Astrocyte (in vitro differentiated cells and primary cell): ENCODE measurements around the gene DDAH1. TPM values are rescaled to one million over a fixed set of nuclear protein-coding genes. Genes with fewer than 3 reads are reported as not detected.

Experiments
- DNase-seq: peaks from one replicate; pipeline ENCODE4 v3.0.0-alpha.2; 2010; ENCODE audit warnings: low read depth
- FAIRE-seq: peaks from 2 replicates; lab custom pipeline; 2011; peaks lifted over from hg19 to GRCh38; lab: Jason Lieb, UNC
- H2AFZ ChIP-seq: 2 replicates; pipeline ENCODE4 v1.6.0; 2012; ENCODE audit warnings: low read depth, low read length, inconsistent platforms
- H3K27ac ChIP-seq: 2 replicates; pipeline ENCODE4 v1.5.1; 2011; ENCODE audit warnings: low read depth, low read length, inconsistent platforms
- H3K27me3 ChIP-seq: 2 replicates; pipeline ENCODE4 v1.6.0; 2011; ENCODE audit warnings: low read length, inconsistent platforms; ENCODE audit not compliant: insufficient read depth
- H3K36me3 ChIP-seq: 2 replicates; pipeline ENCODE4 v1.5.1; 2011; ENCODE audit warnings: low read length, inconsistent platforms; ENCODE audit not compliant: insufficient read depth
- H3K4me1 ChIP-seq: 2 replicates; pipeline ENCODE4 v1.5.1; 2011; ENCODE audit warnings: low read length, inconsistent platforms; ENCODE audit not compliant: insufficient read depth
- H3K4me2 ChIP-seq: 2 replicates; pipeline ENCODE4 v1.6.0; 2012; ENCODE audit warnings: low read length, inconsistent platforms
- H3K4me3 ChIP-seq: 2 replicates; pipeline ENCODE4 v1.5.1; 2011; ENCODE audit warnings: low read depth, mild to moderate bottlenecking, low read length, inconsistent platforms; ENCODE audit not compliant: insufficient read depth
- H3K79me2 ChIP-seq: 2 replicates; pipeline ENCODE4 v1.6.0; 2012; ENCODE audit warnings: mild to moderate bottlenecking, low read length, inconsistent platforms; ENCODE audit not compliant: insufficient read depth
- H3K9ac ChIP-seq: 2 replicates; pipeline ENCODE4 v1.6.0; 2012; ENCODE audit warnings: mild to moderate bottlenecking, low read length, inconsistent platforms
- H3K9me3 ChIP-seq: 2 replicates; pipeline ENCODE4 v1.5.1; 2012; ENCODE audit warnings: low read depth, mild to moderate bottlenecking, low read length, inconsistent platforms; ENCODE audit not compliant: insufficient read depth
- H4K20me1 ChIP-seq: 2 replicates; pipeline ENCODE4 v1.6.0; 2012; ENCODE audit warnings: low read length, inconsistent platforms; ENCODE audit not compliant: insufficient read depth
- H3K27ac Mint-ChIP-seq: one replicate; pipeline ENCODE4 v1.8.0; 2021; ENCODE audit warnings: mild to moderate bottlenecking, mixed read lengths; ENCODE audit not compliant: unreplicated experiment
- H3K27me3 Mint-ChIP-seq: one replicate; pipeline ENCODE4 v1.8.0; 2021; ENCODE audit warnings: low read depth, mixed read lengths; ENCODE audit not compliant: unreplicated experiment
- H3K36me3 Mint-ChIP-seq: one replicate; pipeline ENCODE4 v1.8.0; 2021; ENCODE audit warnings: low read depth, mixed read lengths; ENCODE audit not compliant: unreplicated experiment
- H3K4me1 Mint-ChIP-seq: one replicate; pipeline ENCODE4 v1.8.0; 2021; ENCODE audit warnings: low read depth, mixed read lengths; ENCODE audit not compliant: unreplicated experiment
- H3K4me3 Mint-ChIP-seq: one replicate; pipeline ENCODE4 v1.8.0; 2021; ENCODE audit warnings: mild to moderate bottlenecking, moderate library complexity, mixed read lengths; ENCODE audit not compliant: unreplicated experiment
- H3K9me3 Mint-ChIP-seq: one replicate; pipeline ENCODE4 v1.8.0; 2021; ENCODE audit warnings: mild to moderate bottlenecking, mixed read lengths; ENCODE audit not compliant: unreplicated experiment
- CTCF ChIP-seq: IDR thresholded peaks from 2 replicates; pipeline ENCODE4 v1.5.1; 2011; ENCODE audit warnings: low read depth, mild to moderate bottlenecking, inconsistent platforms, low read length, moderate library complexity; ENCODE audit not compliant: insufficient read depth
- EZH2 ChIP-seq: IDR thresholded peaks from 2 replicates; pipeline ENCODE4 v1.6.1; 2012; ENCODE audit warnings: mild to moderate bottlenecking, low read length, inconsistent platforms; ENCODE audit not compliant: insufficient read depth
- total RNA-seq: library from RNA; stranded (reverse); gene quantifications from 2 replicates; pipeline ENCODE4 v1.2.1, GENCODE V29; 2021

Gene DDAH1
- total RNA-seq, 1 donor from 2014 or later = 112 TPM

DNA sequence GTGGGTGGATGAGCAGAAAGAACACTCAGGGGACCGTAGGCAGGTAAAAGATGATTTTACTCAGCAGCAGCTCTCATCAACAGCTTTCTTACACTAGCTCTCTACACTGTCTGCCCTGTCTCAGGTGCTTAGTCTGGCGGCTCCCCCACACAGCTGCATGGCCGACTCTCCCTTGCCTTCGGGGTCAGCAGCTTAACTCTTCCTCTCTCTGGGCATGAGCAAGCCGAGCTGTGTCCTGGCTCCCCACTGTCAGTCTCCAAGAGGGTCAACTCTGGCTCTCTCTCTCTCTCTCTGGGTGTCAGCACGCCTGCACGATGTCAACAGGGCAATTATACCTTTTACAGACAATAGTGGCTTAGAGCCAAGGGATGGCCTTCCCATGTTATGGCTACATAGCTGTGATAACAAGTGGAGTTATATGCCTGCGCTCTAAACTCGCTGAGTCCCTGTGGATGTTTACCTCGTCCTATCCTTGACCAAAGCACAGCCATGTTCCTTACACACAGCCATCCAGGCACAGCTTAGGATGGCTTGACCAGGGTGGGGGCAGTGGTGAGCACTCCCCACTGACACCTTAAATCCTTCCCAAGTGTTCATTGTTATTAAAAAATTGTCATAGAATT lies 185.4 kb downstream of the DDAH1 start:
- DNase-seq (no peak), FAIRE-seq (no peak)
- TF ChIP-seq CTCF = no peak
- no peak for TF ChIP-seq EZH2
- Histone ChIP-seq H3K4me3 (peak overlapping the region; percentile 36), H3K27me3 (no peaks in the 10 kb centered on the region), H4K20me1 (peaks cover 9% of the 10 kb centered on the region), H3K4me2 (peak overlapping the region; percentile 82), H3K27ac (peak overlapping the region; percentile 72), H3K36me3 (no peaks in the 10 kb centered on the region), H3K9ac (peak overlapping the region; percentile 63), H3K4me1 (peaks cover 23% of the 10 kb centered on the region), H3K9me3 (no peaks in the 10 kb centered on the region), H3K79me2 (peaks cover 17% of the 10 kb centered on the region), H2AFZ (peak overlapping the region; percentile 42)
- Mint-ChIP-seq H3K4me3 (no peak overlapping the region), H3K36me3 (no peaks in the 10 kb centered on the region), H3K4me1 (peaks cover 15% of the 10 kb centered on the region), H3K27me3 (no peaks in the 10 kb centered on the region), H3K27ac (peak overlapping the region; percentile 42), H3K9me3 (peaks cover 2% of the 10 kb centered on the region)

DNA sequence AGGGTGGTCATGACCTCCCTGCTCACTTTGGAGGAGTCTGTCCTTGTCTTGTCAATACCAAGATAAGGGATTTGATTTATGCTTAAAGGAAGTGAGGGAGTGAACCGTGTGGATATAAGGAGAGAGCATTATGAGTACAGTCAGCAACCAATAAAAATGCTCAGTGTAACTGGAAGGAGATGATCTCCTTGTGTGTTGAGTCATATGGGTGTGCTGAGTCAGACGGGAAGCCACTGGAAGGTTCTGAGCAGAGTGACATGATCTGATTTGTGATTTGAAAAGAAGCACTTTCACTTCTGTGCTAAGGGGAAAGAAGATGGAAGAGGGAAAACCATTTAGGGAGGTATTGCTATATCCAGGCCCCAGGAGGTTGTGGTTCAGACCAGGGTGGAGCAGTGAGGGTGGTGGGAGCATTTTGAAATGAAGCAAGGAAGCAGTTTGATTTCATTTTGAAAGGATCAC lies 186.1 kb downstream of the DDAH1 start:
- Mint-ChIP-seq H3K36me3 (no peaks in the 10 kb centered on the region), H3K9me3 (peaks cover 2% of the 10 kb centered on the region), H3K27ac (peak overlapping the region; percentile 42), H3K4me1 (peaks cover 20% of the 10 kb centered on the region), H3K4me3 (peak overlapping the region; percentile 10), H3K27me3 (no peaks in the 10 kb centered on the region)
- Histone ChIP-seq H3K9ac (peak overlapping the region; percentile 63), H3K4me1 (peaks cover 29% of the 10 kb centered on the region), H3K79me2 (peaks cover 24% of the 10 kb centered on the region), H2AFZ (peak overlapping the region; percentile 42), H3K4me2 (peak overlapping the region; percentile 82), H3K9me3 (no peaks in the 10 kb centered on the region), H3K4me3 (peak overlapping the region; percentile 36), H3K27ac (peak overlapping the region; percentile 72), H3K27me3 (no peaks in the 10 kb centered on the region), H3K36me3 (no peaks in the 10 kb centered on the region), H4K20me1 (peaks cover 15% of the 10 kb centered on the region)
- TF ChIP-seq CTCF (no peak), EZH2 (no peak)
- FAIRE-seq = peak; percentile 90
- peak; percentile 94 for DNase-seq

GRCh38 chr1:85277802-85278201 lies 187.2 kb downstream of the DDAH1 start:
- H3K36me3 ChIP-seq = no peaks in the 10 kb centered on the region
- H3K4me1 ChIP-seq = peaks cover 30% of the 10 kb centered on the region
- TF ChIP-seq CTCF (no peak), EZH2 (no peak)
- no peaks in the 10 kb centered on the region for H3K9me3 ChIP-seq
- no peak overlapping the region for H3K27ac ChIP-seq
- no peak overlapping the region for H3K9ac ChIP-seq
- peak overlapping the region; percentile 13 for H3K27ac Mint-ChIP-seq
- no peak for DNase-seq
- H3K4me3 ChIP-seq = no peak overlapping the region
- no peak overlapping the region for H3K4me2 ChIP-seq
- no peaks in the 10 kb centered on the region for H3K27me3 Mint-ChIP-seq
- peaks cover 35% of the 10 kb centered on the region for H3K79me2 ChIP-seq
- no peaks in the 10 kb centered on the region for H3K27me3 ChIP-seq
- H3K4me1 Mint-ChIP-seq = peaks cover 31% of the 10 kb centered on the region
- no peak for FAIRE-seq
- H4K20me1 ChIP-seq = peaks cover 26% of the 10 kb centered on the region
- peaks cover 2% of the 10 kb centered on the region for H3K9me3 Mint-ChIP-seq
- no peak overlapping the region for H2AFZ ChIP-seq
- peaks cover 3% of the 10 kb centered on the region for H3K36me3 Mint-ChIP-seq
- H3K4me3 Mint-ChIP-seq = no peak overlapping the region
